Measurements from ENCODE around the gene ZBED5. TPM values are rescaled to one million over a fixed set of nuclear protein-coding genes. Genes with fewer than 3 reads are reported as not detected.

ZBED5 gene
- total RNA-seq = 10 to 100 TPM; 26.6 to 63.2 (median 32.2) TPM

DNA sequence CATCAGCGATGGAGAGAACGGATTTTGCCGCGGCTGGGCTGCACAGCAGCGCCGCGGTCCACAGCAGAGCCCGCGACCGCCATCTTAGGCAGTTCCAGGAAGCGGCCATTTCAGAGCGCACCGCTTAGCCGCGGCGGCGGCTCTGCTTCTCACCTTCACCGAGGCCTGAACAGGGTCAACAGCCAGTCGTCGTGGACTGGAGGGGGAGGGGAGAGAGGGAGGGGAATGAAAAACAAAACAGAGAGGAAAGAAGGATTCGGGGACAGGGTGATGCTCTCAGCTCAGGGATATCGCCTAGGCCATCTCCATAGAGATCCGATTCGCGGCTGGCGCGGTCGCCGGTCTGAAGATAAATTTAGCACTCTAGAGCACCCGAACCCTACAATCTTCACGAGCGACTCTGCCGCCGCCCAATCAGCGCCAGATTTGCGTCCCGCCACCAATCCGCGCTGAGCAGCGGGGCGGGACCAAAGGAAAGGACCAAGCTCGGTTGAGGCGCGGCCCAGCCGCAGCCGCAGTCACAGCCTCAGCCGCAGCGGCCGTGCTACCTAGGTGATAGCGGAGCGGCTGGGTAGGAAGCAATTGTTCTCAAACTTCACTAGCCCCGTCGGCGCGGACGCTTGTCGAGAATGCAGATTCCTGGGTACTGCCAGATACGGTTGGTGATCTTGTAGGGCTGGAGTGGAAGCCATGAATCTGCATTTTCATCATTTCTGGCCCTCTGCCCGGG is at the start of gene ZBED5:
Gene ZBED5, minus strand, starts transcription at position 345 of the 730 bp plus-strand sequence. CDS start 3,108 bp downstream, outside the sequence.
- under 1% methylated on average over 54 of the region's 59 CpGs for WGBS
- TF ChIP-seq, protein P1, sequence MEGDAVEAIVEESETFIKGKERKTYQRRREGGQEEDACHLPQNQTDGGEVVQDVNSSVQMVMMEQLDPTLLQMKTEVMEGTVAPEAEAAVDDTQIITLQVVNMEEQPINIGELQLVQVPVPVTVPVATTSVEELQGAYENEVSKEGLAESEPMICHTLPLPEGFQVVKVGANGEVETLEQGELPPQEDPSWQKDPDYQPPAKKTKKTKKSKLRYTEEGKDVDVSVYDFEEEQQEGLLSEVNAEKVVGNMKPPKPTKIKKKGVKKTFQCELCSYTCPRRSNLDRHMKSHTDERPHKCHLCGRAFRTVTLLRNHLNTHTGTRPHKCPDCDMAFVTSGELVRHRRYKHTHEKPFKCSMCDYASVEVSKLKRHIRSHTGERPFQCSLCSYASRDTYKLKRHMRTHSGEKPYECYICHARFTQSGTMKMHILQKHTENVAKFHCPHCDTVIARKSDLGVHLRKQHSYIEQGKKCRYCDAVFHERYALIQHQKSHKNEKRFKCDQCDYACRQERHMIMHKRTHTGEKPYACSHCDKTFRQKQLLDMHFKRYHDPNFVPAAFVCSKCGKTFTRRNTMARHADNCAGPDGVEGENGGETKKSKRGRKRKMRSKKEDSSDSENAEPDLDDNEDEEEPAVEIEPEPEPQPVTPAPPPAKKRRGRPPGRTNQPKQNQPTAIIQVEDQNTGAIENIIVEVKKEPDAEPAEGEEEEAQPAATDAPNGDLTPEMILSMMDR (IDR thresholded peaks at IDR 0.05) = peak in 1 of 2 donors; percentile 6
- TF ChIP-seq EP300 (IDR thresholded peaks at IDR 0.05) (no peak), POLR2AphosphoS5 (IDR thresholded peaks at IDR 0.05) (peak; percentile 87 to 98 (median 92)), POLR2A (IDR thresholded peaks at IDR 0.05) (peak; percentile 47 to 96)

GRCh38 chr11:10906521-10906920 is 48.7 kb upstream of the ZBED5 start:
- Histone ChIP-seq H3K9me3 (no peaks in the 10 kb centered on the region), H3K36me3 (no peaks in the 10 kb centered on the region), H3K27ac (no peak overlapping the region), H3K4me1 (peaks cover 16% of the 10 kb centered on the region), H3K27me3 (no peaks in the 10 kb centered on the region), H3K4me3 (no peak overlapping the region)
- TF ChIP-seq EP300 (IDR thresholded peaks at IDR 0.05) = no peak
- TF ChIP-seq, protein P1 (IDR thresholded peaks at IDR 0.05) = no peak
- TF ChIP-seq POLR2AphosphoS5 (IDR thresholded peaks at IDR 0.05) = no peak
- TF ChIP-seq POLR2A (IDR thresholded peaks at IDR 0.05) = no peak
- no peak for DNase-seq (ENCODE audit: low spot score in 2 of 2)
- WGBS = 62% methylated on average over 2 of the region's 2 CpGs

More for the DNA sequence above, at the start of gene ZBED5:
- H3K27ac ChIP-seq = peak within 1 kb of the TSS; percentile 98
- peak within 1 kb of the TSS; percentile 63 for H3K4me3 ChIP-seq
- no peaks in the 10 kb centered on the region for H3K27me3 ChIP-seq
- peak; percentile 97 to 98 for DNase-seq (ENCODE audit: low spot score in 2 of 2)
- peaks cover 23% of the 10 kb centered on the region for H3K36me3 ChIP-seq
- no peaks in the 10 kb centered on the region for H3K9me3 ChIP-seq
- H3K4me1 ChIP-seq = peaks cover 32% of the 10 kb centered on the region

GRCh38 chr11:10902301-10903063 is 44.6 kb upstream of the ZBED5 start:
- no peaks in the 10 kb centered on the region for H3K9me3 ChIP-seq
- no peak overlapping the region for H3K4me3 ChIP-seq
- DNase-seq (ENCODE audit: low spot score in 2 of 2) = no peak
- 60% methylated on average over 9 of the region's 9 CpGs for WGBS
- no peaks in the 10 kb centered on the region for H3K36me3 ChIP-seq
- no peaks in the 10 kb centered on the region for H3K27me3 ChIP-seq
- TF ChIP-seq POLR2A (IDR thresholded peaks at IDR 0.05) = no peak
- no peak for TF ChIP-seq POLR2AphosphoS5 (IDR thresholded peaks at IDR 0.05)
- TF ChIP-seq, protein P1 (IDR thresholded peaks at IDR 0.05) = no peak
- no peak for TF ChIP-seq EP300 (IDR thresholded peaks at IDR 0.05)
- H3K27ac ChIP-seq = peak overlapping the region; percentile 61
- H3K4me1 ChIP-seq = peaks cover 47% of the 10 kb centered on the region

- WGBS = 34% methylated on average over 9 of the region's 9 CpGs
- peak overlapping the region; percentile 92 for H3K27ac ChIP-seq
- DNase-seq (ENCODE audit: low spot score in 2 of 2) = no peak
Observed at GRCh38 chr11:10900681-10901415, 43.0 kb upstream of the ZBED5 start.

More at GRCh38 chr11:10900681-10901415, 43.0 kb upstream of the ZBED5 start:
- TF ChIP-seq, protein P1 (IDR thresholded peaks at IDR 0.05) = no peak
- TF ChIP-seq POLR2AphosphoS5 (IDR thresholded peaks at IDR 0.05) = no peak
- no peak for TF ChIP-seq EP300 (IDR thresholded peaks at IDR 0.05)
- TF ChIP-seq POLR2A (IDR thresholded peaks at IDR 0.05) = no peak
- Histone ChIP-seq H3K4me1 (peaks cover 53% of the 10 kb centered on the region), H3K4me3 (no peak overlapping the region), H3K9me3 (no peaks in the 10 kb centered on the region), H3K27me3 (no peaks in the 10 kb centered on the region), H3K36me3 (no peaks in the 10 kb centered on the region)

Measured in suprapubic skin (tissue), 4 donors.